Right atrium auricular region (tissue), 2 donors: ENCODE measurements around the gene SLC35F4. TPM values are rescaled to one million over a fixed set of nuclear protein-coding genes. Genes with fewer than 3 reads are reported as not detected.

Experiments
- DNase-seq: peaks from one replicate; pipeline ENCODE4 v3.0.0-alpha.2; 2019; ENCODE audit warnings: low spot score
- H3K27ac ChIP-seq, 2 donors: fragments of 200-600 bp; sonication (generic); 1 replicate in 1 of 2; 2 replicates in 1 of 2; pipeline ENCODE4 v1.5.1; 2016 to 2019
- H3K27me3 ChIP-seq, 2 donors: fragments of 200-600 bp; sonication (generic); one replicate each; pipeline versions ENCODE4 v1.5.1 to v1.6.0; 2017 to 2019
- H3K36me3 ChIP-seq: fragments of 200-600 bp; sonication (generic); one replicate; pipeline ENCODE4 v1.5.1; 2016
- H3K4me1 ChIP-seq, 2 donors: fragments of 200-600 bp; sonication (generic); one replicate each; pipeline versions ENCODE4 v1.5.1 to v1.6.0; 2017 to 2019
- H3K4me3 ChIP-seq, 2 donors: fragments of 200-600 bp; sonication (generic); 1 replicate in 1 of 2; 2 replicates in 1 of 2; pipeline ENCODE4 v1.5.1; 2017 to 2019; ENCODE audit warnings: mild to moderate bottlenecking in 1 of 2, moderate library complexity in 1 of 2
- H3K9me3 ChIP-seq, 2 donors: fragments of 200-600 bp; sonication (generic); one replicate each; pipeline ENCODE4 v1.5.1; 2019
- CTCF ChIP-seq, 2 donors: fragments of 200-600 bp; sonication (generic); IDR thresholded peaks; one replicate each; pipeline ENCODE4 v1.5.1; 2019; ENCODE audit warnings: antibody characterized with exemption in 2 of 2
- total RNA-seq, 2 donors: library from RNA; depleted of rRNA; stranded (reverse); fragments of >200 nt; gene quantifications; one replicate each; pipeline ENCODE4 v1.1.0, GENCODE V29; 2016

Gene SLC35F4
- total RNA-seq, 2 donors from 2014 or later, result not detected

- H3K27ac ChIP-seq, result no peak overlapping the region
- peaks cover 0 to 6% of the 10 kb centered on the region in 2 donors for H3K9me3 ChIP-seq
- no peak for DNase-seq
- H3K4me3 ChIP-seq, result no peak overlapping the region
- no peak for TF ChIP-seq CTCF (IDR thresholded peaks at IDR 0.05)
- H3K27me3 ChIP-seq, result no peaks in the 10 kb centered on the region
- H3K4me1 ChIP-seq, result no peaks in the 10 kb centered on the region
- H3K36me3 ChIP-seq, result no peaks in the 10 kb centered on the region
These were observed 37.2 kb downstream of the SLC35F4 start for GRCh38 chr14:57828713-57829112.

- no peak overlapping the region for H3K27ac ChIP-seq
- H3K9me3 ChIP-seq, result peaks cover 0 to 6% of the 10 kb centered on the region in 2 donors
- H3K4me1 ChIP-seq, result no peaks in the 10 kb centered on the region
- H3K27me3 ChIP-seq, result no peaks in the 10 kb centered on the region
- no peak for TF ChIP-seq CTCF (IDR thresholded peaks at IDR 0.05)
- H3K4me3 ChIP-seq, result no peak overlapping the region
- no peaks in the 10 kb centered on the region for H3K36me3 ChIP-seq
- DNase-seq, result no peak
These were observed 42.8 kb downstream of the SLC35F4 start for GRCh38 chr14:57823015-57823660.

GRCh38 chr14:57822081-57822480, 43.8 kb downstream of the SLC35F4 start:
- Histone ChIP-seq H3K27ac (no peak overlapping the region), H3K36me3 (no peaks in the 10 kb centered on the region), H3K27me3 (no peaks in the 10 kb centered on the region), H3K4me1 (no peaks in the 10 kb centered on the region), H3K9me3 (peaks cover 0 to 6% of the 10 kb centered on the region in 2 donors), H3K4me3 (no peak overlapping the region)
- TF ChIP-seq CTCF (IDR thresholded peaks at IDR 0.05), result no peak
- no peak for DNase-seq

GRCh38 chr14:57820581-57820980, 45.3 kb downstream of the SLC35F4 start:
- TF ChIP-seq CTCF (IDR thresholded peaks at IDR 0.05), result no peak
- DNase-seq, result no peak

DNA sequence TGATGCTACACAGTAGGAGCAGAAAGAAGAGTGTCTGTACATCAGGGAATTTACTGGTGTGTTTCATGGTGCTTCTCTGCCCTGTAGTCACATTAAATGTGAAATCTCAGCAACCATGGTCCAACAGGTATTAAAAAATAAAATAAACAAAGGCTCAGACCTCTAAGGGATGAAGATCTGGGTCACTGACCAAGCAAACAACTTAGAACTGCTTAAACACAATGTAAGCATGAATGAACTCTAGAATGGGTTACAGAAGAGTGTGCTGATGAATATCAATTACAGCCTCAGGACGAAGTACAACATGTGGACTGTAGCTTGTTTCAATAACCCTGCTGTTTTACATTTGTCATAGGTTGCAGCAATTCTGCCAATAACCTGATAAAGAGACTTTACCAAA, 47.4 kb downstream of the SLC35F4 start:
- Histone ChIP-seq H3K9me3 (no peaks in the 10 kb centered on the region), H3K4me1 (no peaks in the 10 kb centered on the region), H3K4me3 (no peak overlapping the region), H3K27ac (no peak overlapping the region), H3K36me3 (no peaks in the 10 kb centered on the region), H3K27me3 (no peaks in the 10 kb centered on the region)
- DNase-seq, result no peak
- TF ChIP-seq CTCF (IDR thresholded peaks at IDR 0.05), result no peak

More at GRCh38 chr14:57820581-57820980, 45.3 kb downstream of the SLC35F4 start:
- no peak overlapping the region for H3K27ac ChIP-seq
- H3K4me1 ChIP-seq, result no peaks in the 10 kb centered on the region
- H3K36me3 ChIP-seq, result no peaks in the 10 kb centered on the region
- no peaks in the 10 kb centered on the region for H3K9me3 ChIP-seq
- no peaks in the 10 kb centered on the region for H3K27me3 ChIP-seq
- no peak overlapping the region for H3K4me3 ChIP-seq
